ENCODE data around the gene PRCD. TPM values are rescaled to one million over a fixed set of nuclear protein-coding genes. Genes with fewer than 3 reads are reported as not detected.
"Not testable (repeated sequence)": the region's sequence is repeated elsewhere in the genome, so short reads cannot be mapped to it uniquely, and the experiment has no call there.

Gene PRCD
- polyA plus RNA-seq, 4 donors = 2.6 to 6.3 (median 4.1) TPM

DNA sequence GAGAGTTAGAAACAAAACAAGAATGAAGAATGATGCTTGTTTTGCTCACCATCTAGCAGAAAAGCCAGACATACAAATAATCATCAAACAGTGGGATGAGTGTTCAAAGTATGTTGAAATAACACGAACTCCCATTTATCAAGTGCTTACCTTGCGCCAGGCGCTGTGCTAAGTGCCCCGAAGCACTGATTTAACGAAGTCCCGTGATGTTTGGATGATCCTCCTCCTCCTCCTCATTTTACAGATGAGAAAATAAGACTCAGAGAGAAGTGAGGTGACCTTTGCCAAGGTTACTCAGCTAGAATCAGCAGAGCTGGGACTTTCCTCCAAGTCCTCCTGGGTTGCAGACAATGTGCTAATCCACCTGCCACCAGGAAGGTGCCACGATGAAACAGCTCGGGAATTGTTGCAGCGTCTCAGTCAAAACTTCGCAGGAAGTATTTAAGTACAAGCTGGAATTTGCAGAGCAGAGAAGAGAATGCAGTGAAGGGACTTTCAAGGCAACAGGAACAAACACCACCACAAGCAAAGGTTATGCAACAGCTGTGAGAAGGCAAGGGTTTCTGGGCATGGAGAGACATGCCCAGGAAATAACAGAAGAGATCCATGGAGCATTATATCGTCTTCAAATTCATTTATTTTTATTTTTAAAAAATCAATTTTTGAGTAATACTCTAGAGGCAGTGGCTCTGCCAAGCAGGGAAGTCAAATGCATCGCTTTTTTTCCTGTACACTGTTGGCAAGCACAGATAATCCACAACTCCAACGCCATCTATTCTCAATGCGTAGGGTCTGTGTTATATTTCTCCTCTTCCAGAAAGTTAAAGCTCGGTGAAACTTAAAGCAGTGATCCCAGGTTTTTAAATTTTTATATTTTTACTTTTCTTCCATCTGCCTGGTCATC is 11.1 kb downstream of the PRCD start:
- DNase-seq (ENCODE audit: low read depth in 4 of 4, low spot score in 2 of 4) = no peak

DNA sequence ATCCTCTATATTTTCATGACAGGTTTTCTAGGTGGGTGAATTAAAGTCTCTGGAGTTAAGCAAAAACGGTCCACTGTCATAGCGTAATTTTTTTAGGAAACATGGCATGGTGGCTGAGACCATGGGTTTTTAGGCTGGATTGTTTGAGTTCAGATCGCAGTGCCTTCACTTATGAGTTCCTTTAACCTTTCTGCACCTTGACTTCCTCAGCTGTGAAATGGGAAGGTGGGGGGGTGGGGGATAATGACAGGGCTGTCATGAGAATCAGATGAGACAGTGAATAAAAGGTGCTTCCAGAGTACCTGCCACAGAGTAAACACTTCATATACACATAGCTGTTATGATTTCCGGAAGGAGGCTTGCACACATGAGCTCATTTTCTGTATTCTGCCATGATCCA is 11.8 kb downstream of the PRCD start:
- DNase-seq (ENCODE audit: low read depth in 4 of 4, low spot score in 2 of 4) = no peak

DNA sequence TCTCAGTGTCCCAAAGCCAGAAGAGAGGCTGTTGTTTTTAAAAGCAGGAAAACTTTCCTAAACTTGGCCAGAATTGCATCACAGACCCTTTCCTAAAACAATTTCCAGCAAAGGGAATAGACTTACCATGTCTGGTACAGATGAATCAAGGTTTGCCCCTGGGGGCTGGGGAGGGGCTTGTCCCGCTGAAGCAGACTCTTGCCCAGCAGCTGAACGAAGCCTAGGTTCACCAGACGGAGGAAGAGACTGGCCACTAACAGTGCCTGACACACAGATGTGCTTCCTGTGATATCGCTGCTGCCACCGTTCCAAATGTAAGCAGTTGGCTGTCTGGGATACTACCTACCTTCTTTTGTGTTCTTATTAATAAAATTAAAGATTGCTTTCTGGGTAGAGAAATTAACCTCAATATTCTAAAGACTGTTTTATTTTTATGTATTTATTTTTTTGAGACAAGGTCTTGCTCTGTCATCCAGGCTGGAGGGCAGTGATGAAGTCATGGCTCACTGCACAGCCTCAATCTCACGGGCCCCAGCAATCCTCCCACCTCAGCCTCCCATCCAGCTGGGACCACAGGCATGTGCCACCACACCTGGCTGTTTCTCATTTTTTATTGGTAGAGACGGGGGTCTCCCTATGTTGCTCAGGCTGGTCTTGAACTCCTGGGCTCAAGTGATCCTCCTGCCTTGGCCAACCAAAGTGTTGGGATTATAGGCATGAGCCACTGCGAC is 13.5 kb downstream of the PRCD start:
- DNase-seq (ENCODE audit: low read depth in 4 of 4, low spot score in 2 of 4) = no peak

DNA sequence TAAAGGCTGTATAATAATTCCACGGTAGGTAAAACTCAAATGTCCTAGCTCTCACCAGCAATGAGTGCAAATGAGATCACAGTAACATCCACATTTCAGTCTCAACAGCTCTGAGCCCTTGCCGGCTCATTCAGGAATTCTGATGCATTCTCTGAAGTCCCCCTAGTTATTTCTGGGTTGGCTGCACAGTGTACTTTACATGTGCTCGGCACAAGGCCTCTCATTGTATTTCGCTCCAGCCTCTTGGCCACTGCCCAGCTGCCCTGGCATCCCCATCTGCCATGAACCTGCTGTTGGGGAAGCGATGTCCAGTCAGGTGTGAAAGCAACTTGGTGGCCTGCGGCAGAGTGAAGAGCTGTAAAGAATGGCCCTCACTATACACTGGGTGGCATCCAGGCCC is 14.3 kb downstream of the PRCD start:
- no peak for DNase-seq (ENCODE audit: low read depth in 4 of 4, low spot score in 2 of 4)

DNA sequence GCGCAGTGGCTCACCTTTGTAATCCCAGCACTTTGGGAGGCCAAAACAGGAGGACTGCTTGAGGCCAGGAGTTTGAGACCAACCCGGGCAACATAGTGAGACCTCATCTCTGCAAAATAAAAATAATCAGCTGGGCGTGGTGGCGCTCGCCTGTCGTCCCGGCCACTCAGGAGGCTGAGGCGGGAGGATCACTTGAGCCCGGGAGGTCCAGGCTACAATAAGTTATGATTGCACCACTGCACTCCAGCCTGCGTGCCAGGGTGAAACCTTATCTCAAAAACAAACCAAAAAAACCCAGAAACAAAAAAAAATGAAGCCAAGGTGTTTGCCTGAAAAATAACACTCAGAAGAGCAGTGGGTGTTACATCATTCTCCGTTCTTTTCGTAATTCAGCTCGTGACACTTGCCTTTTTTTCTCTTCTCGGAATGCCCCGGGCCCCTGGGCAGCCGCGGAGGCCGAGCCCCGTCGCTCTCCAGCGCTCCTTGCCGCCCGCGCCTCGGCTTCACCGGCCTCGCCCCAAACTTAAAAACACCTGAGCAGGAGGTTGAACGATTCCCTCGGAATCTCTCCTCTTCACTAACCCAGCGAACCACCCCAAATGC is 17.0 kb downstream of the PRCD start:
- no peak for DNase-seq (ENCODE audit: low read depth in 4 of 4, low spot score in 2 of 4)

DNA sequence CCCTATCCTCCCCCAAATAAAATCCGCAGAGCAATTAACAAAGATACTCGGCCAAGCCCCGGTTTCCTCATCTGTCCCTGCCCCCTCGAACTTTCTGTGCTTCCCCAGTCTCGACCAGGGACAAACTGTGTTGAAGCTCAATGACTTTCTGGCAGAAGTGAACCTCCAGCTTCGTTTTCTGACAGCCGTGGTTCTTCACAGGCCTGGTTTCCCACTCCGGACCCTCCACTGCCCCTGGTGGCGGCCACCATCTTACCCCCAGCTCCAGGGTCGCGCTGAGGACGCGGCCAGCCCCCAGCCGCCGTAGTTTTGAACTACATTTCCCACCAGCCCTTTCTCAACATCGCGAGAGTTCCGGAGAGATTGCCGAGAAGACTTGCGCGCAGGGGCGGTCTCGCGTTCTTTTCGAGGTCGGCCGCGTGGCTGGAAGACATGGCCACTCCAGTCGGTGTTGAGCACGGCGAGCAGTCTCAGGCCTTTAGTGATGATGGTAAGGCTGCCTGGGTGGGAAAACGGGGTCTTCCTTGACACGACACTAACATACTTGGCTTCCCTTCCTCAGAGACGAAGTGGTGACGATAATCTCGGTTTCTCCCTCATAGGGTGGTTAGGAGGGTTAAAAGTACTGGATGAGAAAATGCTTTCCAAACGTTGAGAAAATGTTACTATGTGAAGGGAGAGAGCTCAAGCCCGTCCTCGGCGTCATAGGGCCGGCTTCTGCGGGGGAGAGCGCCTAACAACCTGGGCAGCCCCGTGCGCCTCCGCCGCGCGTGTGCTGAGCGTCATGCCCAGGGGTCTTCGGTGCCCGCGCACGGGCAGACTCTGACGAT is 17.7 kb downstream of the PRCD start:
- DNase-seq (ENCODE audit: low read depth in 4 of 4, low spot score in 2 of 4) = peak; percentile 89 to 97 (median 92)

DNA sequence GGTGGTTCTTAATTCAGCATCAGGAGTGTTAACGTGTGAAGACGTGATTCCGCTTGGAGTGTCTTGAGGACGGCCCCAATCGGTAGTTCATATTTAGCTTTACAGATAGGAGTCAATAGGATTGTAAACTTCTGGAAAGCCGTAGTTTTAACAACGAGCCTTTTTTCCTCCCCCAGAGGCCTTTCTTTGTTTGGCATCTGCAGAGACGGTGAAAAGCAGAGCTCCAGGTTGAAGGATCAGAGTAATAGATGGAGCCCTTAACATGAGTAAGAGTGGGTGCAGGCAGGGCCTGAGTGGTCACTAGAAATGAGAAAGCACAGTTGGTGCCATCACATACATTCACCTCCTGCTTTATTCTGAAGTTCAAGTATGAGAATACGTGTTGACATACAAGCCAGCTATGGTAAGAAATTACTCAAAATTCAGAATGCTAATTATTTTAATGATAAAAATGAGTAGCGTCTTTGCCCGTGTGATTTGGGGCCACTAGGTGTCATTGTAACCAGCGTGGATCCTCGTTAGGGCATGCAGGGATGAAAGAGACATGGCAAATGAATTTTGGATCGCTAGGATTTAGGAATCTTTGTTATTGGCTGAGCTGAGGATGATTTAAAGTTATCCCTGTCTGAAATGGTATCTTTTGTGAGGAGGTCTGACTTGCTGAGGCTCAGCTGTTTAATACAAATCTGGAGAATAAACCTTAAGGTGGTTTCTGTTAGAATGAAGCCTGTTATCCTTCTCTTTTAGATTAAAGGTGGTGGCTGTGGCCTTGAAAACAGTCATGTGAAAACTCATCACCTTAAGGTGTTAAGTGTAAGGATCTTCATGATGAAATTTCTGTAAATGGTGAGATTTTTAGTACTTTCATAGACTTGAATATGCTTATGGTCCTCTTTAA is 18.6 kb downstream of the PRCD start:
- no peak for DNase-seq (ENCODE audit: low read depth in 4 of 4, low spot score in 2 of 4)

DNA sequence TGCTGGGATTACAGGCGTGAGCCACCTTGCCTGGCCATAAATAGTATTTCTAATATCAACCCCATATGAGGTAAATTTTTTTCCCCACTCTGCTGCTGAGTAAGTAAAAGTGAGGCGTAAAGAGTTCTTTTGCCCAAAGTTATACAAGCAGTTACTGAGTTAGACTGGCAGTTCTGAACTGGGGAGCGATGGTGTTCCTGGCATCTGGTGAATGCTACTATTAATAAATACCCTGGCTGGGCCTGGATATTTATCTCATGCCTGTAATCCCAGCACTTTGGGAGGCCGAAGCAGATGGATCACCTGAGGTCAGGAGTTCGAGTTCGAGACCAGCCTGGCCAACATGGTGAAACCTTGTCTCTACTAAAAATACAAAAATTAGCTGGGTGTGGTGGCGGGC is 19.6 kb downstream of the PRCD start:
- not testable (repeated sequence) for DNase-seq (ENCODE audit: low read depth in 4 of 4, low spot score in 2 of 4)

DNA sequence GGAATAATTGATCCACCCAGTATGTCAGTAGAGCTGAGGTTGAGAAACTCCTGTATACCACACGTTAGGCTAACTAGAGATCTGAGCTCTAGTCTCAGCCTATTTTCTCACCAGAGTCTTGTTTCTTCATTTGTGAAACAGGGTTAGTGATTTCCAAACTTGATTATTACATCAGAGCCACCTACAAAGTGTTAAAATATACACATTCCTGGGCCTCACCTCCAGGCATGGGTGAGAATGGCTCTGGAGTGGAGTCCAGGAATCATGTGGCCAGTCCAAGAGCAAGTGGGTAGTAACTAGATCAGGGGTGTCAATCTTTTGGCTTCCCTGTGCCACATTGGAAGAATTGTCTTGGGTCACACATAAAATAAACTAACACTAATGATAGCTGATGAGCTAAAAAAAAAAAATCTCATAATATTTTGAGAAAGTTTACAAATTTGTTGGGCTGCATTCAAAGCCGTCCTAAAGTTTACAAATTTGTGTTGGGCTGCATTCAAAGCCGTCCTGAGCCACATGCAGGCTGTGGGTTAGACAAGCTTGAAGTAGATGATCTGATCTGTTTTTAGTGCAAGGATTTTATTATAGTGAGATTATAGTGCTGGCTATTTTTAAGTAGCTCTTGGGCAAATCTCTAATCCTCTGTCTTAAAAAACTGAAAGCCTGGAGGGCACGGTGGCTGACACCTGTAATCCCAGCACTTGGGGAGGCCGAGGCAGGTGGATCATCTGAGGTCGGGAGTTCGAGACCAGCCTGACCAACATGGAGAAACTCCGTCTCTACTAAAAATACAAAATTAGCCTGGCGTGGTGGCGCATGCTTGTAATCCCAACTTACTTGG is 20.4 kb downstream of the PRCD start:
- DNase-seq (ENCODE audit: low read depth in 4 of 4, low spot score in 2 of 4) = no peak

DNA sequence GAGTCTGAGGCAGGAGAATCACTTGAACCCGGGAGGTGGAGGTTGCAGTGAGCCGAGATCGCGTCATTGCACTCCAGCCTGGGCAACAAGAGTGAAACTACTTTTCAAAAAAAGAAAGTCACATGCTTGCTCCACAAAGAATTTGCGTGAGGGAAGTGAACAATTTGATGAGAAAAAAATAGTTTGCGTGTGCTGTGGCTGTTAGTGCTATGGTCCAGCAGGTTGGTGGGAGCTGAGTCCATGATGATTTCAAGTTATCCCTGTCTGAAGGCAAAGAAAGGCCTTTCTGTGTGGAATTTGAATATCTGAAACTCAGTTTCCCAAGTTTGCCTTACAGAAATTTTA is 21.0 kb downstream of the PRCD start:
- DNase-seq (ENCODE audit: low read depth in 4 of 4, low spot score in 2 of 4) = no peak

DNA sequence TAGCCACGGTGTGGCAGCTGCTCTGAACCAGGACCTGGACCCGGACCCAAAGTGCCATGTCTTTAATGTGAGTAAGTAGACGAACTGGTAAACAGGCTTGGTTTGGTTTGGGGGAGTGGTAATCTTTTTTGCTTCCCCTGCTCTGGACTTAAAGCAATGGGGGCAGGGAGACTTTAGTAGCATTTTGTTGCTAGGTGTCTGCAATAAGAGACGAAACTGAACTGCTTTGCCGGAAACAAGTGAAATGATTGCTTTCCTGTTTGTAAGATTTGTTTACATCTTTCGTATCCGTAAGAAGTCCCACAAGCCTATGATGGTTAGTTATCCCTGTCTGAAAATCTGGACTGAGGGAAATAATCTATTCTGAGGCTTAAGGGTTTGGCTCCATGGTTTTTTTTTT is 21.5 kb downstream of the PRCD start:
- no peak for DNase-seq (ENCODE audit: low read depth in 4 of 4, low spot score in 2 of 4)

DNA sequence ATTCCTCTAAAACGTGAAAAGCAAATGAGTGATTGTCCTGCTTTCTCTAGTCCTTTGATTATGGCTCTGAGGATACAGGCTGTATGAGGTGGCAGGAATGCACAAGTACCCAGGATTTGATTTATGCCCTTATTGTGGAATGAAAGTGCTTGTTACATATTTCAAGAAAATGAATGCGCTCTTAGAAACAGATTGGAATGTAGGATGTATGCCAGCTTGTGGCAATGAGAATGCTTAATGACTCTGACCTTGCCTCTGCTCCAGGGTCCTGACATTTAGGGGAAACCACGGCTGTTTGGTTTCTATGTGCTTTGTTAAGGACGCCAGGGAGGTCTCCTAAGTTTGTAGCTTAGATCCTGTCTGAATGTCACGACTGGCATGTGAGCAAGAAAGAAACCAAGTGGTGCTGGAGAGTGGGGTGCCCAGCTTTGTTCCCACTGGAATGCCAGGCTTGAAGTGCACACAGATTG is 22.0 kb downstream of the PRCD start:
- no peak for DNase-seq (ENCODE audit: low read depth in 4 of 4, low spot score in 2 of 4)

DNA sequence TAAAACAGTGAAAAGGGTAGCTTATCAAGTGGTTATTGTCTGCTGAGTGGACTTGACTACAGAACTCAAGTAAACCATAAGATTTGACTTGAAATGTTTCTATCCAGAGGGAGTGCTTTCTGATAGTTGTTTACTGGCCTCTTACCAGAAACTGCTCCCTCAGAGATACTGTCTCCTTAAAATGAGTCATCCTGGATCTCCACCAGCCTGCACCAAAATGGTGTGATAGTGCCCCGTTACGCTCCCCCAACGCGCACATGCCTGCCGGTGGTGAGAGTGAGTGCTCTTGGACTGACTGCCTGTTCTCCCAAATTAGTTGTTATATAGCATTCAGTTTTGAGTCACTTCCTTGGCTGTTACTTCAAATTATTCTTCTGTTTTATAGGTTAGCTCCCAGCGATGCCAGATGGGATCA is 22.9 kb downstream of the PRCD start:
- no peak for DNase-seq (ENCODE audit: low read depth in 4 of 4, low spot score in 2 of 4)

DNA sequence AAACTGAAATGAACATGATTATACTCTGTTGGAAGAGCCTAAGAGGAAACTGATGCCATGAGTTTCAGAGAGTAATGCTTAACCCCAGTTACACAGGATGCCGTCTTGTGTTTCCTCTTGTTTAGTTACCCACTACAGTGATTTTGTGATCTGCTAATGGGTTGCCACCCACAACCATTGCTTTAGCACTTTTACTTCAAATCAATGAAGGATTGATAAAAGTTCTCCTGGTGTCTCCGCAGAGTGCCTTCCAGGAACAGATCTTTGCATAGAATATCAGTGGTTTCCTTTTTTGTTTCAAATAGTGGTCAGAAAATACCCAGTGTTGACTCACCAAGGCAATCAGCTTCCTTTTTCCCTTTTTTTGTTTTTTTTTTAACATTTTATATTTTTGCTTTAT is 23.5 kb downstream of the PRCD start:
- DNase-seq (ENCODE audit: low read depth in 4 of 4, low spot score in 2 of 4) = not testable (repeated sequence)

DNA sequence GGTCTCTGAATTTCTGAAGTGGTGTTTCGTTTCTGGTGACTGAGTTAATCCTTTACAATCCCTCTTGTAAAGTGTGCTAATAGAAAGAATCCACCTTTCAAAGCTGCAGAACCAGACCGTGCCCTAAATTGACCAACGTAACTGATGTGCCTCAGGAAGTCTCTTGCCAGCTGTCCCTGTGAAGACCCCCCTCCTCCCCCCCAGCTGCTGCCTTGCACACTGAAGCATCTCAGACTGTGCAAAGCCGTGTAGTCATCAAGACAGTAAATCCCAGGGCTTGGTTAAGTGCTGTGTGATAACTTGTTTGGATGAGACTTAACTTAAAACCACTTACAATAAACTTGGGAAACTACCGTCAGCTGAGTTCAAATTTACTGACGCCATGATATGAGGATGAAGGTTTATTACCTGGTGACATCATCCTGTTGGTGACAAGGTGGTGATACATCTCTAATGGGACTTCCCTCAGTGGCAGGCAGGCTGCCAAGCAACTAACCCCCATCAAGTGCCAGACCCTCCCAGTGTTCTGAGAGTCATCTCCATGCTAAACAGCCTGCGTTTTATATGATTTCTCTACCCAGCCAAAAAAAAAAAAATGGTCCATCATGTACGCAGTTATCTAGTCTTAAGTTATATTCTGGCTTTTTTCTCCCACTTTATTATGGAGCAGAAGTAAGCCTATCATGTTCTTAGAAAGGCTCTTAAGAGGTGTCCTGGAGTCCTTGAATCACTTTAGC is 25.3 kb downstream of the PRCD start:
- DNase-seq (ENCODE audit: low read depth in 4 of 4, low spot score in 2 of 4) = not testable (repeated sequence)

DNA sequence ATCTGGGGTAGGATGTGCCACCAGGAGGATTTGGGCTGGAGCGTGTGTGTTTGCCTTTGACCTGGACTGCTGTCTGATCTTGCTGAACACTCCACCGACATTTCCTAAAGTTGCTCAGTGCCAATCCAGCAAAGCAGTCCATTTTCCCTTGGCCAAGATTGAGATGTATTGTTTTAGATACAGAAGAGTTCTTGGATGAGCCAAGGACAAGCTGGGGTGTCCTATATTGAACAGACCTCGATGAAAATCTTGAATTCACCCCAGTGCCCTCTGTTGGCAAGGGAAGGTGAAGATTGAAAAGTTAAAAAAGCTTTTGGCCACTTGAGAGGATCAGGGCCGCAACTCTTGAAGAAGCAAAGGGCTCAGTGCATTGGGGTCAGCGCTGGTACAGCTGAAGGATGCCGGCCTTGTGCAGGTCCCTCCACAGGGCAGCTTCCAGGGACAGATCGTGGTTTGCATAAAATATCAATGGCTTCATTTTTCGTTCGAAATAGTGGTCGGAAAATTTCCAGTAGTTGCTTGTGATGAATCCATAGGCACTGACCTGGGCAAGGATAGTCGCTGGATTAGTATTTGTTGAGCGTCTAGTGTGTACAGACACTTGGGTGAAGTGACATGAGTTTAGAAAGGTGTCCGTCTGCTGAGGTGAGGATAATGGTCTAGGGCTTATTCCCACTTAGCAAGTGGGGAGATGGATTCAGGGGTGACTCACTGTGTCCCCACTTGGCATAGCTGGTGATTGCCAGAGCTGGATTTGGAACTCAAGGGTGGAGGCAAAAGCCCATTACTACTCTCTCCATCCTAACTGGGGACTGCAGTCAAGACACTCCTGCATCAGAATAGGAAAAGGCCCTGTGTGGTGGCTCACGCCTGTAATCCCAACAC is 26.1 kb downstream of the PRCD start:
- no peak for DNase-seq (ENCODE audit: low read depth in 4 of 4, low spot score in 2 of 4)

DNA sequence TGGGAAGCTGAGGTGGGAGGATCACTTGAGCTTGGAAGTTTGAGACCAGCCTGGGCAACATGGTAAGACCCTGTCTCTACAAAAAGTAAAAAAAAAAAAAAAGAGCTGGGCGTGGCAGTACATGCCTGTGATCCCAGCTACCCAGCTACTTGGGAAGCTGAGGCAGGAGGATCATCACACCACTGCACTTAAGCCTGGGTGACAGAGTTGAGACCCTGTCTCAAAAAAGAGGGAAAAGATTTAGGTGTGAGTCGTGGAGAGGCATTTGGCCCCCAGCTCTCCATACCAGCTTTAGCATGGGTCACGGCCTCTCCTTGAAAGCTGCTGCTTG is 26.7 kb downstream of the PRCD start:
- no peak for DNase-seq (ENCODE audit: low read depth in 4 of 4, low spot score in 2 of 4)
